GM21529 (cell line): Measurements from ENCODE around the gene AGAP3.
A peak's percentile ranks its signal among the peaks of the same experiment; 100 is the strongest.

ENCODE experiments used
- ATAC-seq: cut with Tn5 transposase; IDR thresholded peaks from one replicate; pipeline ENCODE4 v1.9.1; 2021; ENCODE audit not compliant: unreplicated experiment

The AGAP3 gene

DNA sequence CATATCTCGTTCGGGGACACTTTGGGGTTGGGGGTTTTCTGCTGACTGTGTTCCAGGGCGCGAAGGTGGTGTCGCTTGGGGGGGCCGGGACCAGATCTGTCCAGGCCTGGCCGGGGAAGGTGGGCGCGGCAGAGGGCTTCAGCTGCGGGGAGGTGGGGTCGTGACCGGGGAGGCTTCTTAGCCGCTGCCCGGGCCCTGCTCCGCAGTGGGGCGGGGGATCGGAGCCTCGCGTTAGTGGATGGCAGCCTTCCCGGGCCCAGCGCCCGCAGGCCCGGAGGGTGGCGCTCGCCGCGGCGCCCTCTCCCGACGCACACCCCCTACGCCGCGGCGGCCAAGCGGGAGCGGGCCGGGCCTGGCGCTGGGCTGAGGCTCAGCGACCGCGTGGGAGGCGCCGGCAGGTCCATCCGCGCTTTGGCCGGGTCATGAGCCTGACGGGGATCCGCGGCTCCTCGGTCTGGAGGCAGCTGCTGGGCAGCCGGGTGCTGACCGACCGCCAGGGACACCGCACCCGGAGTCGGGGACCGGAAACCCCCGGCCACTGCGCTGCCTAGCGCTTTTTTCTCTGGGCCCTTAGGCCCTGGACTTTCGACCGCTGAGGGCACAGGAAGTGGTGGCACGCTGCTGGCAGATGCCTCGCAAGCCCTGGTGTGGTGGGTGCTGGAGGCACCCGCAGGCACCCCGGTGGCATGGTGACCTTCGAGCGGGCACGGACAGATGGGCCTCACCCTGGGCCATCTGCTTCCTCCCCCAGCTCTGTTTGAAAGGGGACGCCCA is 1.2 kb downstream of the AGAP3 start:
- ATAC-seq: peak; percentile 27

DNA sequence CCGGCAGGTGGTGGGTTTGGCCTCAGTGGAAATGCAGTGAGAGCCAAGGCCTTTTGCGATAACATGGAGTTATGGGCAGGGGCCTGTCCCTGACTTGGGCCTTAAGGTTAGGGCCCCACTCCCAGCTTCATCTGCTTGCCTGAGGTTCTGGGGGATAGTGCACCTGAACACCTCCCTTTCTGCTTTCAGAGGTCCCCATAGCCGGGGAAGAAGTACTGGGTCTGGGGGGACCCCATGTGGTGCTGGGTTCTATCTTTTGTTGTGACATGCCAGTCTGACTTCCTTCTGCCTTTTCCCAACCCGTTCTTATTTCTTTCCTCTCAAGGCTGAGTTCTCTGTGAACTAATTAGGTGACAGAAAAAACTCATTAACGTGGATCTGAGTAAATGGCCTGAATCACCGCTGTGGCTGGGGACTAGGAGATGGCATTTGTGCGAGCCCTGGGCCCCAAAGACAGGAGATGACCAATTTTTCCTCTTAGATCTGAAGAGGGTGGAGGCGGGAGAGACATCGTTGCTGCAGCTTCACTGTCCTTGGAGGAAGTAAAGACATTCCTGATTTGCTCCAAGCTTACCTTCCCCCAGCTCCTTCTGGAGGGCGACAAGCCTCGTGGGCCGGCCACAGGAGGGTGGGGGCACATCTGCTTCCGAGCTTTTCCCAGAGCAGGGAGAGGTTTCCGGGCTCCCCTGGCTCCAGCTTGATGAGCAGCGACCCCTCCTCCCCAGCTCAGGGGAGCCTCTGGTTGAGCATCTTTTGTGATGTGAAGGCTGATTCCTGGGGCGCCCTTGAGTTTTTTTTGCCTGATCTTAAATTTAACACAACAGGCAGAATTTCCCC is 2.0 kb downstream of the AGAP3 start:
- ATAC-seq: no peak

DNA sequence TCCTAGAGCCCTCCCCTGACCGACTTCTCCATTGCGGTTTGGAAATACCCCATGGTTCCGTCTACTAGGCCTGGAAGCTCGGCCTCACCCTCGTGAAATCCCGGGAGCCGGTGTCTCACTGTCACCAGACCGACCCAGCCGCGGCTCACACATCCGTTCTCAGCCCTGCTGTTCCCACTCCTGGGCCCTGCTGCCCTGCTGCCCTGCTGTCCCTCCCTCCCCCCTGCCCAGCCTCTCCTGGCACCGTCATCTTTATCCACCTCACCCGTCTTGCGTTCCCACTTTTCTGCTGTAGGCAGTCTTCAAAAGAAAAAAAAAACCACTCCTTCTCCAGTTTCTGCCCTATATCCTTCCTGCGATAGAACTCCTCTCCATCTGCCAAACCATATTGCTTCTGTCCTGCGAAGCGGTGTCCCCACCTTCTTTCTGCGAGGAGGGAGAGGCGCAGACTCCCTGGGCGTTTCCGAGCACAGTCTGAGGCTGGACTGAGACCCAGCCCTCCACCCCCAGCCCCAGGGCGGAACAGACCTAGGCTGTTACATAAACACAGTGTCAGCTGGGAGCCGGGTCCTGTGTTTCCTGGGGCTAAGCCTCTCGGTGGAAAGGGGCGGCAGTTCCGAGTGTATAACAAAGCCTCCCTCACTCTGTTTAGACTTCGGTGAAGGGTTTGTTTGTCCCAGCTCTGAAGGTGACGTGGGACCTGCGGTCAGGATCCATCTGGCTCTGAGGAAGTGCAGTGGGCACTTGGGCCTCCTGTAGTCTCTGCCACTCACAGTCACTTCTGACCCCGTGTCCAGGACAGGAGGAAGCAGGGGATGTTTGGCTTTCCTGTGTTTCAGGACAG is 2.8 kb downstream of the AGAP3 start:
- ATAC-seq: no peak

DNA sequence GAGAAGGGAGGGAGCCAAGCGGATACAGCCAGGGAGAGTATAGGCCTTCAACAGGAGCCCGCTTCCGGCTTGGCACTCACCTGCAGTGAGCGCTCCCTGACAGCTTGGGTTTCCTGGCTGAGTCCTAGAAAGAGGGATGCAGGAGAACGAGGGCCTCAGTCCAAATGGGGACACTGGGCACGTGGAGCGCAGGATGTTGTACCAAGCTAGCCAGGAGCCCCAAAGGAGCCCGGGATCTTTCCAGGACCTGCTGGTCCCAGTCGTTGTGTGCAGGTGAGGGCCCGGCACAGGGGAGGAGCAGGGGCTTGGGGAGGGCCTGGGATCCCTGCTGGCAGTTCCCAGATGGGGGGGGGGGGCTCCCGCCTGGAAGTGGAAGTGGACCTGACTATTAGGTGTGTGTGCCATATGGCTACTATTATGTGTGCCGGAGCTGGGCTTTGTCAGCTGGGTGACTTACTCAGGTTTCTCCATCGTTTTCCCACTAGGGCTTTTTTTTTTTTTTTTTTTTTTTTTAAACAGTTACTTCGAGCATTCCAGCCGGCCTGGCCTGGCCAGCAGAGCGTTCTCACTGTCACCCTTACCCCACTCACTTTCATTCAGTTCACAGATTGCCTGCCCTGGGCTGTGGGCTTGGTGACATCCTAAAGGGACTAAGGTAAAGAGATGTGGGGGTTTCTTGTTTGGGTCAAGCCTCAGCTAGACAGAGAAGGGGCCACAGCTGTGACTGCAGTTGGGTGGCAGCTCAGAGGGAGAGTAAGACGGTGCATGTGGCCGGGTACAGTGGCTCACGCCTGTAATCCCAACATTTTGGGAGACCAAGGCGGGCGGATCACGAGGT is 3.8 kb downstream of the AGAP3 start:
- ATAC-seq: no peak

DNA sequence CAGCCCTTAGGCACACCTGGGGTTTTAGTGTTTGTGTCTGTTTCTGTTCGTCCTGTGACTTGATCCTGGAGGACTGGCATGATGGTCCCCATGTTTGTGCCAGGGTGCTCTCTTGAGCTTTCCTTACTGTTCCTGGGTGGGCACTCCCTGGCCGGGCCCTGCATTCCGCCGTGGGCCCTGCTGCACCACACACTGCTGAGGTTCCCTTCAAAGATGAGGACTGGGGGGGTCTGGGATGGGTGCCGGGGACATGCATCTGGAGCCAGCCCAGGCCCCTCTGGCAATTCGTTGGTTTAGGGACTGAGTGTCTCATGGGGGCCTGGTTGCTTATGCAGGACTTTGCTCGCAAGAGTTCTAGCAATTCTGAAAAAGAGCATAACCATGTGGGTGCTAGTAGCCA is 4.7 kb downstream of the AGAP3 start:
- no peak for ATAC-seq

DNA sequence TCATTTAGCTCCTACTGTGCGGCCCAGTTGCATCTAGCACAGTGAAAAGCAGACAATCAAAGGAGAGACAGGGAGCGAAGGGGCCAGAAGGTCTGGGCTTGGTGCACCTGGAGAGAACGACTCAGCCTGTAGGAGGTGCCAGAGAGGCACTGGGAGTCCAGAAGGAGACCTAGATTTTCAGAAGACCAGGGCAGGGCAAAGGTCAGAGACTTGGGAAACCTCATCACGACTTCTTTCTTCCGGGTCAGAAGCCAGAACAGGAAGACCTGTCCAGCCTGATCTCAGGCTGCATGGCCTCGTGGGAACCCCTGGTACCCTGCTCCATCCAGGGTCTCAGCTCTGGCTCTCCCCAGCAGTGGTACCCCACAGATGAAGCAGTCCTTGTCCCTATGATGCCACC is 5.2 kb downstream of the AGAP3 start:
- no peak for ATAC-seq

DNA sequence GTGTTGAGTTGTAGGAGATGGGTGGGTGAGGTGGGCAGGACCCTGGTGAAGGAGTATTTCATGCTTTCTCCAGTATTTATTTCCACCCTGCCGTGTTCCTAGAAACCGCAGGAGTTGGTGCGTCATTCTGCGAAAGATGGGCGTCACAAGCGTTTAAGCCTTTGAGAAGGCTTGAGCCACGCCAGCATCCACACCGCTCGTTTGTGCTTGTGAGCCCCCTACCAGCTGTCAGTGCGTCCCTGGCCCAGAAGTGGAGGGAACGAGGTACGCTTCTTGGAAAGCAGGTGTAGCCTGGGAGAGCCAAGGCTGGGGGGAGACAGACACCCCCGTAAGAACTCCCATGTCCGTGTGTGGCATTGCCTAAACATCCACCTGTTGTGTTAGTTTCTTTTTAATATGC is 5.7 kb downstream of the AGAP3 start:
- ATAC-seq: no peak

DNA sequence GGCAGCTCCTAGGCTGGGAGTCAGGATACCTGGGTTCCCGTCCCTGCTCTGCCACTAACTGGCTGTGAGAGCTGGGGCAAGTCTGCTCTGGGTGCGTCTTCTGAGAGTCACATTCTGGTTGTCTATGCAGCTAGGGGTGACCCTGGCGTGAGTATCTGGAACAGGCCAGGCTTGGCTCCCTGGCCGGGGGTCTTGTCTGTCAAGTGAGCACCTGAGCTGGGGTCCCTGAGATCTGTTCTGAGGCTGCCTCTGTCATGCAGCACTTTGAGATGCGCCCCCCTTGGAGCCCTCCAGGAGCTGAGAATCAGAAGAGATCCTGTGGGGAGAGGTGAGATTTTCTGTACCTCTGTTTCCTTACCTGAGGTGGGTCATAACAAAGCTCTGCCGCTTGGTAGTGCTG is 7.5 kb downstream of the AGAP3 start:
- ATAC-seq: no peak

DNA sequence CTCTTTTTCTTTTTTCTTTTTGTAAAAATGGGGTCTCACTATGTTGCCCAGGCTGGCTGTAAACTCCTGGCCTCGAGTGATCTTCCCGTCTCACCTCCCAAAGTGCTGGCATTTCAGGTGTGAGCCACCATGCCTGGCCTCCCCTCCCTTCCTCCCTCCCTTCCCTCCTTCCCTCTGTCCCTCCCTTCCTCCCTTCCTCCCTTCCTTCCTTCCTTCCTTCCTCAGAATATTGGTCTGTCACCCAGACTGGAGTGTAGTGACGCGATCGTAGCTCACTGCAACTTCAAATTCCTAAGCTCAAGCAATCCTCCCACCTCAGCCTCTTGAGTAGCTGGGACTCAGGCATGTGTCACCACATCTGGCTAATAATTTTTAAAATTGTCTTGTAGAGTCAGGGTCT is 8.4 kb downstream of the AGAP3 start:
- no peak for ATAC-seq

DNA sequence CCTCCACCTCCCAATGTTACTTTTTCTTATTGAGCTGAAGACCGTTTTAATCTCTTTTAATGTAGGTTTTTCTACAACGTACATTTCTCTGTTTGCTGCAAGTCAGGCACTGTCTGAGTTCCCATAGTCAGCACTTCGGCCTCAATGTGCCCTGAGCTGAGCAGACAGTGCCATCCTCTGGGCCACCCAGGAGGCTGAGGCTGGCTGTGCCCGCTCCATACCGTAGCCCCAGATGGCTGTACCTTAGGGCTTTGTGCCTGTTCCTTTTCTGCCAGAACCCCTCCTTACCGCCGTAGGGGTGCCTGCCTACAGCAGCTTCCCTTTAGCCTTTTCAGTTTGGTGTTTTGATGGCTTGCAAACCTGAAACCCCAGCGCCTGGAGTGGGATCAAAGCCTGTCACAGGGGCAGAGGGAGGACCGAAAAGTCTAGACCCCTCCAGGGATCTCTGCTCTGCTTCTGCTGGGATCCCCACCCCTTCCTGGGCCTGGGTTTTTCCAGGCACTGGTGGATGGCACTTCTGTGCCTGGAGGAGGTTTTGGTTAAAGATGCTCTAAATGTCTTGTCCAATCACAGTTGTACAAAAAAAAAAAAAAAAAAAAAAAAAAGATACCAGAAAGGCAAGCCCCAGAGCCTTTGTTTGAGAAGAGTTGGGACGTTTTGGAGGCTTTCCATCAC is 9.0 kb downstream of the AGAP3 start:
- no peak for ATAC-seq

DNA sequence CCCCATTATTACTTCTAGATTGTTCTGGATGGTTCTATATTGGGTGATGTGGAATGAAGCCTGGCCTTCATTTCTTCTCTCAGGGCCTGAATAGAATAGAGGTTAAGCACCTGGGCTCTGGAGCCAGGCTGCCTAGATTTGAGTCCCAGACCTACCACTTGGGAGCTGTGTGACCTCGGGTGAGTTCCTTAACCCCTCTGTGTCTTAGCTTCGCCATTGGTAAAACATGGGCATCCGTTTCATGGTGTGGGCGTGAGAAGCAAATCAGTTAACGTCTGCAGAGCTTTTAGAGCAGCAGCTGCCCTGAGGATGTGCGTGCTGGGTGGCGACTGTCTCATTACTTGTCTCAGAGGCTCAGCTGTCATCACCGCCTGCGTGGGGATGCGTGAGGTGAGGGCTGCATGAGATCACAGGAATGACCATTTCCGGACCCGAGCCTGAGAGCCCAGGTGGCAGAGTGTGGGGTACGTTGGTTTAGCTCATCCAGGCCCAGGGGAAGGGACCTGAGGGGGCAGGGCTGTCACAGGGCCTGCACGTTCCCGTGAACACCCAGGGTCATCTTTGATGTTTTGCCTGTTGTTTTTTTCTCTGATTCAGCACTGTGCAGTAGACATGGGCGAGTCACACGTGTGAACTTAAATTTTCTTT is 9.7 kb downstream of the AGAP3 start:
- ATAC-seq: no peak

DNA sequence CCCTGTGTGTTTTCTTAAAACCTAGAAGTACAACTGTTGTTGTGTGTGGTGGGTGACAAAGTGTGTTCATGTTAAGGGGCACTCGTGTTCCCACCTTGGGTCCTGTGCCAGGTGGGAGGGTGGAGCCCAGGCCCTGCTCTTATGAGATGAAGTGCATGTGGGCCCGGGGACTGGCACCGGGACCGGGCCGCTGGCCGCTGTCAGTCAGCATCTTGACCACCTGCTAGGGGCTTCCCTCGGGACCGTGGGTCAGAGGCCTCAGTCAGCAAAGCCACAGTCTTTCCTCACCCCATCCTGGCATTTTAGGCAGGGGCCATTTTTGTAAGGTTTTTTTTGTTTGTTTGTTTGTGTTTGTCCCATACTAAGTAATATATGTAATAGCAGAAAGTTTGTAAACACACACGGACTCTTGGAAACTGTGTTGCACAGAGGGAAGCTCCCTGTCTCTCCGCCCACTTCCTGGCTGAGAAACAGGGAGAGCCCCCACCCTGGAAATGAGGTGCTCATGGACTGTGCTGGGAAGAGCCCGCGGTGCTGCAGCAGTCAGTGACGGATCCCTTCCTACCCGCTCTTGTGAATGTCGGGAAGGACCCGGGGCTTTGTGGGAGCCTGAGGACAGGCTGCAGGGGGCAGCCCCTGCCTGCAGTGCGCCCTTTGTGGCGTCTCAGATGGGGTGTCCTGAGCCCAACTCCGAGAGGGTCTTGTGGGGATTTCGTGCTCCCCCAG is 13.4 kb downstream of the AGAP3 start:
- no peak for ATAC-seq

DNA sequence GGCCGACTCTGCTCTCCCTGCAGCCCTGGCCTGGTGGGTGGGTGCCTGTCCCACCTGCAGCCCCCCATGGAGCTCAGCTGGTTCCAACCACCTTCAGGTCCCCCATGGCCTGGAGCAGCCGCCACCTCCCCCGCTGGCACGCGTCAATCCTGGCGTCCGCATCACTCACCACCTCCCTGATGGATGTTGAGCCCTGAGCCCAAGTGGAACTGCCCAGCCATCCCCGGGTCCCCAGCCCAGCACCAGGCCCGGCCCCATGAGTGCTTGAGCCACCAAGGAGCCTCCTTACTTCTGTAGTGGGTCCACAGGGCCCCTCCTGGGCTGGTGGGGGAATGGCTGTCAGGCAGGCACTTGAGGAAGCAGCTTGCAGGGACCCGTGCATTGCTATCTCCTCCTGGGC is 14.6 kb downstream of the AGAP3 start:
- no peak for ATAC-seq

DNA sequence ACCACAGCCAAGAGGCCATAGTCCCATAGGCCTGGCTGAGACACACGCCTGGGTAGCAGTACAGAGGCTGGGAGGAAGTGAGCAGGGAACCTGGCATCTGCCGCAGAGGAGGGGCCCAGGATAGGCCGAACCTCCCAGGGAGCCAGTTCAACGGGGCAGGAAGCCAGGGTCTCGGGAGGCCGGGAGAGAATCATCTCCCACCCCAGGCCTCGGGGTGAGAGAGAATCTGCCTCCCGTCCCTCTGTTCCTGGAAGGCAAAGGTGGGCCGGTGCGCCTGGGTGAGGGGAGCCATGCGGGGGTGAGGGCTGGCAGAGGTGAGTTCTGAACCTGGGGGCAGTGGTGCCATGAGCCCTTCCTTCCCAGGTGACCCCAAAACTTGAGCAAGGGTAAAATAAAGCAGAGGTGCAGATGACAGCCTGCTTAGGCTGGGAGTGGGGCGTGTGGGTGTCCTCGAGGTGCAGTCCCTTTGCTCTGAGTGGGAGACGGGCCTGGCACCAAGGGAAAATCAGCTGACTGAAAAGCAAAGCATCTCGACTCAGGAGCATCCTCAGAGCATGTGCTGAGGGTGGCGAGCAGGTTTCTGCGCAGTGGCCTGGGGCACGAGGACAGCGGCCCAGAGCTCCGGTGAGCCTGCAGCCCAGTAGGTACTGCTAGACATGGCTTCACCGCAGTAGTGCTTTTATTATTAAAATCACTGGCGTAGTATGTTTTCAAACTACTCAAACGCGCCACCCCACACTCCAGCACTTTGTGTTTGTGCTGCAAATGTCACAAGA is 15.5 kb downstream of the AGAP3 start:
- no peak for ATAC-seq

DNA sequence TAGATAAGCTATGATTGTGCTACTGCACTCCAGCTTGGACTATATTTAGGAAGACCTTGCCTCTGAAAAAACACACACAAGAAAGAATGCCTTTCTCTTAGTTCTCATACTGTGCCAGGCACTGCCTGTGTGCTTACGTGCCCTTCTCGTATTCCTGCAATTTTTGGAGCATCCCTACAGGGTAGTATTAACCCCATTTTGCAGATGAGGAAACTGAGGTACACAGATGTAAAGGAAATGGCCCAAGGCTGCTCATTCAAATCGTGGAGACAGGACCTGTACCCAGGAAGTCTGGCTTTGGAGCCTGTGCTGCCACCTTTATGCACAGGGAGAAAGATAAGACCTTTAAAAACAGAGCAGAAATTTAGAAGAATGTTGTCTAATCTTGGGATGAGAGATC is 16.7 kb downstream of the AGAP3 start:
- ATAC-seq: no peak

DNA sequence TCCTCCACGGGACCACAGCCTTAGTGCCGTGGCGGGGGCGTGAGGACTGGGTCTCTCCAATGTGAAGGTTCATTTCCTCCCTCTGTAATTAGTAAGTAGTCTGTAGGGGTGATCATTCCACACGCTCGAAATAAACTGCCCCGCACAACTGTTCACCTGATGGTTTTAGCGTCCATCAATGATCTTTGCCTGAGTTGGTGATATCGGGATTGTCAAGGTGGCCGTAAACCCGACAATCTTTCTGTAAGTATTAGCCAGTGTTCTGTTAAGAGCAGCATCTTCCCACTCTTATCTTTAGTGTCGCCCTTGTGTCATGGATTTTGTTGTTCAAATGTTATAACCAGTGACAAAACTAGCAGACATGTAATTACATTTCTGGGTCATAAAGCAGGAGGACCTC is 17.7 kb downstream of the AGAP3 start:
- no peak for ATAC-seq

DNA sequence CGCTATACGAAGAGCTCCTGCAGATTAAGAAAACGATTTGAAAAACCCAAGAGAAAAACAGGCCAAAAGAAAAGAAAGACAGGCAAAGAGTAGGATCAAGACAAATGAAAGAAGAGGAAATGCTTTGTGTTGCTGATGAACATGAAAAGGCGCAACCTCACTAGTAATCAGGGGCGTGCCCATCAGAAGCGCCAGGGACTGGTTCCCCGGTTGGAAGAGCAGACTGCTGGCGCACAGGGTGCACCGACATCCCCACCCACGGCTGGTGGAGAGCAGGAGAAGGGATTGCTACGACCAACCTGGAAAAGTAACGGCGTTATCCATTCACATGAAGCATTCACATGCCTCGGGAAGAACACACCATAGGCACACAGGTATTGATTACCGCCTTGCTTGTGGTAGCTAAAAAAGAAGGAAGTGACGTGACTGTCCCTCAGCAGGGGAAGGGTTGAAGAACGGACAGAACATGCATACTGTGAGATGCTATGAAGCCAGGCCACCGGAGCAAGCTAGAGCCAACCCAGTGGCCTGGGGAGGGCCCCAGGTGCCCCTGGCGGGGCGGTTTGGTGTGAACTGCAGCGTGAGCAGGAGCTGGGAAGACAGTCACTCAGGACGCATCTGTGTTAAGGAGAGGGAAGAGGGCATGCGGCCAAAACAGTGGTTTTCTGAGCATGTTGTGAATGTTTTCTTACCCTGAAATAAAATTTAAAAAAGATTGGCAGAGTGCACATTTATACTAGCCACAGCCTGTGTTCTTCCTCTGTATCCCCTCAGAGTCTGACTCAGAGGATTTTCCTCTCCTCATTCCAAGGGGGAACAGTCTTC is 18.3 kb downstream of the AGAP3 start:
- no peak for ATAC-seq
